ENCODE results near the gene PHOSPHO1. TPM values are rescaled to one million over a fixed set of nuclear protein-coding genes. Genes with fewer than 3 reads are reported as not detected.
A peak's percentile ranks its signal among the peaks of the same experiment; 100 is the strongest.

Gene PHOSPHO1
- polyA plus RNA-seq, 3 donors: 1.8 to 2.1 (median 1.9) TPM

DNA sequence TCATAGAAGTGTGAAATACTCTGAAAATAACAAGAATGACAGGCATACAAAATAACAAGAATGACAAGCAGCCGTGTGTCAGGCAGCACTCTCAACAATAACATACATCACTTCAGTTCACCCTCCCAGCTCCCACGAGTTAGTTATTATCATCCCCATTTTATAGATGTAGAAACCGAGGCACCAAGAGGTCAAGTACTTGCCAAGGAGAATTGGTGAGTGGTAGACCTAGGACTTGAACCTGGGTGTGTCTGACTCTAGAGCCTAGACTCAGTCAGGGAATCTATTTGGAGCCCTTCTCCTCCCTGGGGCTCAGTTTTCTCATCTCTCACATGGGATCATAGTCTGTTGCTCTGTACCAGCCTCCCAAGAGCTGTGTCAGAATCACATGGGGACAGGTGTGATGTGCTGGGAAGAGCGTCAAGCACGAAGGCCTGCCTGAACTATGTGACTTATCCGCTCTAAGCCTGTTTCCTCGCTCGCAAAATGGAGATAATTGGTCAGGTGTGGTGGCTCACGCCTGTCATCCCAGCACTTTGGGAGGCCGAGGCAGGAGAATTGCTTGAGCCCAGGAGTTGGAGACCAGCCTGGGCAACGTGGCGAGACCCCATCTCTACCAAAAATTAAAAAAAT, 19.4 kb upstream of the PHOSPHO1 start:
- DNase-seq (ENCODE audit: extremely low read depth in 1 of 11, low read depth in 9 of 11, low spot score in 4 of 11): no peak

DNA sequence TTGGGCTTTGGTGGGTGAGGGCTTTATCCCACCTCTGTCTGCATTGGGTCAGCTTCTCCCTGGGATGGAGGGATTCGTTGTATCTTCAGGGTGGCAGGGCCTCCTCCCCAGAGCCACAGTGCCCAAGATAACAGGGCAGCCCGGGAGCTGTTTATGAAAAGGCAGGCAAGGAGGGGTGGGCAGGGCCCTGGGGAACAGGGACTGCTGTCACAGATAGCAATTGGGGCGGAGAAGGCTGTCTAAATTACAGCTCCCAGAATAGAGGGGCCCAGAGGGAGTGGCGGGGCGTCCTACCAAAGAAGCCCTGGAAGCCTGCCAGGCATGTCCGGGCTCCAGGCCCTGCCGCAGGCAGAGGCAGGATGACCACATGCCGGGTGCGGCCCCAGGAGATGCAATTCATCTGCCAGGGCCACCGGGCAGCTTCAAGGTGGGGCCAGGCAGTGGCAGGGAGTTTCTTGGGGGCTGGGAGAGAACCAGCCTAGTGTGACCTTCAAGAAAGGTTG, 18.8 kb upstream of the PHOSPHO1 start:
- DNase-seq (ENCODE audit: extremely low read depth in 1 of 11, low read depth in 9 of 11, low spot score in 4 of 11): no peak

DNA sequence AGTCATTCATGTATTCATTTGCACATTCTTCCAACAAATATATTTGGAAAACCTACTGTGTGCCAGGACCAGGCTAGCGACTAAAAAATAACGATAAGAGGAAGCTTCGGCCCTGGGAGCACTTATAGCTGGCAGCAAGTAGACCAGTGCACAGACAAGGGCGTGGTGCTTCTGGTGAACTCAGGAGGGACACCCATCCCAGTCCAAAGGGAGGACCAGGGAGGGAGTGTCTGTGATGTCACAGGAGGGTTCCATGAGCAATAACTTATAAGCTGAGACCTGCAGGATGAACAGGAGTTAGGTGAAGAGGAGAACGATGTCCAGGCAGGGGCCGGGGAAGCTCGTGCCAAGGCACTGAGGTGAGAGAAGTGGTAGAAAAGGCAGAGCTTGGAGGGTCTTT, 17.4 kb upstream of the PHOSPHO1 start:
- DNase-seq (ENCODE audit: extremely low read depth in 1 of 11, low read depth in 9 of 11, low spot score in 4 of 11): no peak

DNA sequence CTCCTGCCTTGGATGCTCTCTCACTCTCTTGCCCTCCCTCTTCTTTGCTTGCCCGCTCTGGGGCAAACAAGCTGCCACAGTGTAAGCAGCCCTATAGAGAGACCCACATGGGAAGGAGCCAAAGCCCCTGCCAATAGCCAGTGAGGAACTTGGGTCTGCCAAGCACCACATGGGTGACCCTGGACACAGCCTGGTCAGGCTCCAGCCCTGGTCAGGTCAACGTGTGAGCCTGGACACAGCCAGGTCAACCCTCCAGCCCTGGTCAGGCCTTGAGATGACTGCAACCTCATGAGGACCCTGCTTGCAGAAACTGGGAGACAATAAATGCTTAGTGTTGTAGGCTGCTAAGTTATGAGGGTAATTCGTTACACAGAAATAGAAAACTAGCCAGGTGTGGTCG, 14.3 kb upstream of the PHOSPHO1 start:
- no peak for DNase-seq (ENCODE audit: extremely low read depth in 1 of 11, low read depth in 9 of 11, low spot score in 4 of 11)

DNA sequence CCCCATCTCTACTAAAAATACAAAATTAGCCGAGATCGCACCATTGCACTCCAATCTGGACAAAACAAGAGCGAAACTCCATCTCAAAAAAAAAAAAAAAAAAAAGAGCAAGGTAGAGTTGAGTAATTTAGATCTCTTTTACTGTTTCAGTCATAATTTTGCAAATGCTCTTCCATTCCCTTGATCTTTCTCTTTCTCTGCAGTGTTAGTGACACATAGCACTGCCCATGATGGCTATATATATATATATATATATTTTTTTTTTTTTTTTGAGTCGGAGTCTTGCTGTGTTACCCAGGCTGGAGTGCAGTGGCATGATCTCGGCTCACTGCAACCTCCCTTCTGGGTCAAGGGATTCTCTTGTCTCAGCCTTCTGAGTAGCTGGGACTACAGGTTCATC, 12.2 kb upstream of the PHOSPHO1 start:
- no peak for DNase-seq (ENCODE audit: extremely low read depth in 1 of 11, low read depth in 9 of 11, low spot score in 4 of 11)

DNA sequence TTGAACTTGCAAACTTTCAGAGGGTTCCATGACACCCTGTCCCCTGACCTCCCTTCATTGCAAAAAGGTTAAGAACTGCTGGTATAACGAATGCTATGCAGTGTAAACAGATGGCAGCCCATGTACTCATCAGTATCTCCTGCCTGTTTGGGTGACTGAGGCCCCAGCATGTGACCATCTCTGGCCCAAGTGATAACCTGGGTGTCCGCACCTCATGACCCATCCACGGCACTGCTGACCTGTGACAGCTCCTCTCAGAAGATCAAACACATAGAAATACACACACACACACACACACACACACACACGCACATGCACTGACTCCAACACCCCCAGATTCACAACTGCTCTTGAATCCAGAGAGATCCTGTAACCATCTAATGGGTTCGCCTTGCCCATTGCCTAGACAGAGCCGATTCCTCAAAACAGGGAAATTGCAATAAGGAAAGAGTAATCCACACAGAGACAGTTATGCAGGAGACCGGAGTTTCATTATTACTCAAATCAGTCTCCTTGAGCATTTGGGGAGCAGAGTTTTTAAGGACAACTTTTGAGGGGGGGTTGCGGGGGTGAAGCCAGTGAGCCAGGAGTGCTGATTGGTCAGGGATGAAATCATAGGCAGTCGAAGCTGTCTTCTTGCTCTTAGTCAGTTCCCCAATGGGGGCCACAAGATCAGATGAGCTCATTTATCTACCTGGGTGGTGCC, 11.3 kb upstream of the PHOSPHO1 start:
- no peak for DNase-seq (ENCODE audit: extremely low read depth in 1 of 11, low read depth in 9 of 11, low spot score in 4 of 11)

DNA sequence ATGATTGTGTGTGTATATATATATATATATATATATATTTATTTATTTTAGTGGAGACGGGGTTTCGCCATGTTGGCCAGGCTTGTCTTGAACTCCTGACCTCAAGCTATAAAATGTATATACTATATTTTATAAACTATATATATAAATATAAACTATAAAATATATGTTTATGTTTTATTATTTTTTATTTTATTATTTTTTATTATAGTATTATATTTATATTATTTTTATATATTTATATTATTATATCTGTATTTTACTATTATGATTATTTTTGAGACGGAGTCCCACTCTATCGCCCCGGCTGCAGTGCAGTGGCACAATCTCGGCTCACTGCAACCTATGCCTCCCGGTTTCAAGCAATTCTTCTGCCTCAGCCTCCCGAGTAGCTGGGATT, 10.5 kb upstream of the PHOSPHO1 start:
- no peak for DNase-seq (ENCODE audit: extremely low read depth in 1 of 11, low read depth in 9 of 11, low spot score in 4 of 11)

DNA sequence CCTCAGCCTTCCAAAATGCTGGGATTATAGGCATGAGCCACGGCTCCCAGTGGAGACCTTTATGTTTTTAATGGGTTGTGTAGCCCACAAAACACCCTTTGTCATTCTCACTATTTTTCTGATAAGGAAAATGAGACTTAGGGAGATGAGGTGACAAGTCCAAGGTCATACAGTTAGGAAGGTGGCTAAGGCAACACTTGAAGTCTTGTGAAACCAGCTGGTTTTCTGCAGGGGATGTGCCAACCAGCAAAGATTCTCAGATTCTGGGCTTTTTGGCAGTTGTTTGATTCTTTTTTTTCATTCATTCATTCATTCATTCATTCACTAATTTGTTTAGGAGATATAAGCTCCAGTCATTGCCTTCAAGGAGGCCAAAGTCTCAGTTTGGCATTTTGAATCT, 10.0 kb upstream of the PHOSPHO1 start:
- no peak for DNase-seq (ENCODE audit: extremely low read depth in 1 of 11, low read depth in 9 of 11, low spot score in 4 of 11)

DNA sequence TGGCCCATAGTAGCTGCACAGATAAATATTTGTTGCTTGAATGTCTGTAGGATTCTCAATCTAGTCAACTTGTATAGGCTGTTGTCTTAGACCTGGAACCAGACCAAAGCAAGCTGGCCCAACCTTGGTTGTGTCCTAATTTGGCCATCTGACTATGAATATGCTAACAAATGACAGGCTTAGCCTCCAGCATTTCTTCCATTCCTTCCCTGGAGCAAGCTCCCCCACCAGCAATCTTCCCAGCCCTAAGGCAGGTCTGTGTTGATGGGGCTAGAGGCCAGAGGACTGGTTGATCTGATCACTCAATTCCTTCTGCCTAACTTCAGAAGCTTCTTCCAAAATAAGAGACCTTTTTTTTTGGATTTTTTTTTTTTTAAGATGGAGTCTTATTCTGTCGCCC, 9.4 kb upstream of the PHOSPHO1 start:
- DNase-seq (ENCODE audit: extremely low read depth in 1 of 11, low read depth in 9 of 11, low spot score in 4 of 11): no peak

DNA sequence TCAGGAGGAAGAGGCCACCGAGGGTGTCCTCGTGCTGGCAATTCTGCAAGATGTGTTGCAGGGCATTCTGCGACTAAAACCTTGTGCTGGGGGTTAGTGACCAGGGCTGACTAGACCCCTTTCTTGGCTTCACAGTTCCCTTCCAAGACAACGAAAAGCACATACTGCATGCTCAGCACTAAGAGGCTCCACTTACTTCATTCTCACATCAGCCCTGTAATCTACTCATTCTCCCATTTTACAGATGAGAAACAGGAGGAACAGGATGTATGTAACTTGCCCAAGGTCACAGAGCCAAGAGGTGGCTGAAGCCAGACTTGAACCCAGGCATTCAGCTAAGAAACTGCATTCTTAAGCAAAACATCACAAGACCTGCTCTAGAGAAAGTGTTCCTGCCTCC, 5.3 kb upstream of the PHOSPHO1 start:
- DNase-seq (ENCODE audit: extremely low read depth in 1 of 11, low read depth in 9 of 11, low spot score in 4 of 11): no peak

DNA sequence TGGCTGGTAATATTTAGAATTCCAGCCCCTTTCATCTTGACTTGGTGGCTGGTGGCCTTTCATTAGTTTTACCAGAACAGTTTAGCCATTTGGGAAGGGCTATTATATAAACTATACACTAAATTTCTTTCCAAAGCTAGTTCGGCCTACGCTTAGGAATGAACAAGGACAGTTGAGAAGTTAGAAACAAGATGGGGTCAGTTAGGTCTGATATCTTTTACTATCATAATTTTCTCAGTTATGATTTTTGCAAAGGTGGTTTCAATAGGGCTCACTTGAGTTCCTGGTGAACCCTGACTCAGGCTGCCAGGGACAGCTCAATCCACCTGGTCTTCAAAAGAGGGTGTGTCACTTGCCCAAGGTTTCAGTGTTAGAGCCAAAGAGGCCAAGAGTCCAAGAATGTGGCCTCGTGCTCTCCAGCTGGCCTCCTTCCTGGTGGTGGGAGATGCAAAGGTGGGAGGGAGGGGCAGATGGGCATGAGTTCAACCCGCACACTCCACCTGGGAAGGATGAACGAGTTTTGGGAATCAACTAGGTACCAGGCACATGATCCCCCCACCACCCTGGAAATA, 4.0 kb upstream of the PHOSPHO1 start:
- no peak for DNase-seq (ENCODE audit: extremely low read depth in 1 of 11, low read depth in 9 of 11, low spot score in 4 of 11)

DNA sequence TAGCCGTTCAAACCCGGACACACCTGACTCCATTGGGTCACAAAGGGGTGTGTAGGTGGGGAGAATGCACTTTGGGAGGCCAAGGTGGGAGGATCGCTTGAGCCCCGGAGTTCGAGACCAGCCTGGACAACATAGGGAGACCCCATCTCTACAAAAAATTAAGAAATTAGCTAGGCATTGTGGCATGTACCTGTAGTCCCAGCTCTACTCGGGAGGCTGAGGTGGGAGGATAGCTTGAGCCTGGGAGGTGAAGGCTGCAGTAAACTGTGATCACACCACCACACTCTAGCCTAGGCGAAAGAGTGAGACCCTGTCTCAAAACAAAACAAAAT, 942 bp upstream of the PHOSPHO1 start:
- DNase-seq (ENCODE audit: extremely low read depth in 1 of 11, low read depth in 9 of 11, low spot score in 4 of 11): no peak

DNA sequence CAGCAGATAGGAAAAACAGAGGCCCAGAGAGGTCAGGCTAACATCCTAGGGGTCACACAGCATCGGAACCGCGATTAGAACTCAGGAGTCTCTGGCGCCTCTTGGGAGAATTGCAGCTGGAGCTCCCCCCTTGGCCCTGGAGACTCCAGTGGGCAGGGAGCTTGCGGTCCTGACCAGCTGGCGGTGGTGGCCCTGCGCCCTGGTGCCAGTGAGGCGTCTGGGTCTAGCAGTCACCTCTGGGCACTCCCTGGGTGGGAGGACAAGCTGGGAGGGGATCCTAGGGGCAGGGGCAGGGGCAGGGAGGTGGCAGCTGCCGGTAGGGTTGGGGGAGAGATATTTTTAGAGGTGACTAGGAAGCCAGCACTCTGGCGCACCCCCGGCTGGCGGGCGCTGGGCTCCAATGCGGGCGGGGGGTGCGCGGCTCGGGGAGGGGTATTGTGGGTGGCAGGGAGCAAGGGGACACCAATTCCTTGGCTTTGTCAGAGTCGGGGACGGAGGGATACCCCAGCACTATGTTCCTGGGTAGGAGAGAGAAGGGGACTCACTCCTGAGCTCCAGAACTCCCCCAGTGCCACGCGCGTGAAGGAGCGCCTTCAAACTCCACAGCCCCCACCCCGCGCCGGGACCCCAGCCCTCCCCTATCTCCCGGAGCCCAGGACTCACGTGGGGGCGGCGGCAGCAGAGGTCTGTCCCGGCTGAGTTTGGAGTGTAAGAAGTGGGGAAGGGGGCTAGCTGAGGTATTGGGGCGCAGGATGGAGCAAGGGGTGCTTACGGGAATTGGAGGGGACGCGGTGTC, 584 bp downstream of the PHOSPHO1 start:
- DNase-seq (ENCODE audit: extremely low read depth in 1 of 11, low read depth in 9 of 11, low spot score in 4 of 11): no peak

DNA sequence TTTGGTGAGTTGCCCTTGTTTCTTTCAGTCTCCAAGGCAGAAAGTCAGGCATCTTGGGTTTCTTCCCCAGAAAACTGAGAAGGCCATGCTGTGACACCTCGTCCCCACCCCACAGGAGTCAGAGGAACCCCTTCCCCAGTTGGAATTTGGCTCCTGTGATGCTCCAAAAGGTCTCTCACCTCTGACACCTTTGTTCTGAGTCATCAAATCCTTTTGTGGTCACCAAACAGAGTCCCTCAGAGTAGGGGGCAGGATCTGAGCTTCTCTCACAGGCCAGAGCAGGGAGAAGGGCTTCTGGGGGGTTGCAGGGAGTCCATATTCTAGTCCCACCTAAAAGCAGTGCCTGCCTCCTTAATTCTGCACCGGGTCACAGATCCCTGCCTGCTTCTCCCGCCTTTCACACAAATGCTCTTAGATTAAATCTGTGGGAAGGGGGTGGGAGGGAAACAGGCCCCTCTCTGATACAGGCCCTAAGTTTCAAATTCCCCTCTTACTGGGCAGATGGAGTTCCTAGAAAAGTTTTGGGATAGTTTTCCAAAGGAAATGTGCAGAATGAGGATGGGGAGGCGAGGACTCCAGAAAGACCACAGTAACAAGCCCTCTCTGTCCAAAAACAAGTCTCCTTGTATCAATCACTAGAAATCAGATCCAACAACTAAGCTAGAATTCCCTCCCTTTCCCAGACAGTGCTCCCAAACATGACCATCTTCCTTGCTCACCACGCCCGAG, 1.3 kb downstream of the PHOSPHO1 start:
- DNase-seq (ENCODE audit: extremely low read depth in 1 of 11, low read depth in 9 of 11, low spot score in 4 of 11): no peak

DNA sequence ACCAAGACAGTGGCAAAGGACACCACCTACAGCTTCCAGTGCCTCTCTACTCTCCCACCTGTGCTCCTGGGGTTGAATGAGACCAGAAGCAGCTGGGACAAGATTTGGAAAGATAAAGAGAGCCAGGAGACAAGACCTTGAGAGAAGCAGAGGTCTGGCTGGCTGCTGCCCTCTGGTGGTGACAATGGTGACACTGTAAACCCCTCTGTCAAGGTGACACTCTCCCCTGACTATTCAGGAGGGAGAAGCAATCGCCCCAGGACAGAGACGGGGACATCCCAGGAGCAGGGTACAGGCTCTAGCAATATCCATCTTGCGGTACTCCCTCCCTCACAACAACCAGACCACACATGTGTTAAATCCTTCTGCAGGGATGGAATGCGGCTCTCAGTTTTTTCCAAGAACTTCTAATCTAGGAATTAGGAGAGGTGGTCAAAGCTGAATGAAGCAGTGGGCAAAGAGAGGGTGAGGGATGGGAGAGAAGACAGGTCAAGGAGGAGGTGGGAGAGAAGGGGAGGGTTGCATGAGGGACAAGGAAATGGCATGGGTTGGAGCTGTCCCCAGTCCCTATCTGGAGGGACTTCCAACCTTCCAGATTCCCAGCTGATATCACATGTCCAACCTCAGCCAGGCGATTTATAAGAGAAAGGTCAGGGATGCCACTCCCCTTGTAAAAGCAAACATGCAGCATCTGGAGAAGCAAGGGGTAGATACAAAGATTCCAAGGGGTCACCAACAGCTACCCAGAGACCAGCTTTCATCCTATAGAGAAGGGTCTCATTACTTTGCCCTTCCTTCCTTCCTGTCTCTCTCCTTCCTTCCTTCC, 2.9 kb downstream of the PHOSPHO1 start:
- peak in 3 of 11 donors; percentile 63 to 66 (median 65) for DNase-seq (ENCODE audit: extremely low read depth in 1 of 11, low read depth in 9 of 11, low spot score in 4 of 11)

DNA sequence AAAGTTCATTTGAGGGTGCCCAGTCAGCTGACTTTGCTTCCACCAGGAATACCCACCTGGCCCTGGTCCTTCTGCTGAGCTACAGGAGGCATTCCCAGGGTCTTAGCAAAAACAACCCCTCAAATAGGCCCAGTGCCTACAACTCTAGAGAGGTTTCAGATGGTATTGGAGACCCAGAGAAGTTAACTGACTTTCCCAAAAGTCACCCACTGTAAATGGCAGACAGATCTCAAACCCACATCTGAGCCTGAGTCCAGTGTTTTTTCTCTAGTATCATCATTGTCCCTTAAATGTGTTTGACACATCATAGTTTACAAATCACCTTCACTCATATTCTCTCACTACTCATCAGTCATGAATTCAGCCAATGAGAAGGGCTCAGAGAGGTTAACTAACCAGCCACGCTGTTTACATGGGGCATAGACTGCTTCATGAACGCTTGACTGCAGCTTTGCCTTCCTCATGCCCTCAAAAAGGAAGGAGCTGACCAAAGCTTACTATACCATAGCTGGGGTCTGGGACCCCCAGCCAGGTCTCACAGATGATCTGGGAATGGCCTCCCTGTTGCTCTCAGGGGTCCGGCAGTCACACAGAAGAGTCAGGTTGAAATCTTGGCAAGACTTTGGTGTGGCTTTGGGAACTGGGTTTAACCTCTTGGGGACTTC, 3.7 kb downstream of the PHOSPHO1 start:
- DNase-seq (ENCODE audit: extremely low read depth in 1 of 11, low read depth in 9 of 11, low spot score in 4 of 11): no peak

DNA sequence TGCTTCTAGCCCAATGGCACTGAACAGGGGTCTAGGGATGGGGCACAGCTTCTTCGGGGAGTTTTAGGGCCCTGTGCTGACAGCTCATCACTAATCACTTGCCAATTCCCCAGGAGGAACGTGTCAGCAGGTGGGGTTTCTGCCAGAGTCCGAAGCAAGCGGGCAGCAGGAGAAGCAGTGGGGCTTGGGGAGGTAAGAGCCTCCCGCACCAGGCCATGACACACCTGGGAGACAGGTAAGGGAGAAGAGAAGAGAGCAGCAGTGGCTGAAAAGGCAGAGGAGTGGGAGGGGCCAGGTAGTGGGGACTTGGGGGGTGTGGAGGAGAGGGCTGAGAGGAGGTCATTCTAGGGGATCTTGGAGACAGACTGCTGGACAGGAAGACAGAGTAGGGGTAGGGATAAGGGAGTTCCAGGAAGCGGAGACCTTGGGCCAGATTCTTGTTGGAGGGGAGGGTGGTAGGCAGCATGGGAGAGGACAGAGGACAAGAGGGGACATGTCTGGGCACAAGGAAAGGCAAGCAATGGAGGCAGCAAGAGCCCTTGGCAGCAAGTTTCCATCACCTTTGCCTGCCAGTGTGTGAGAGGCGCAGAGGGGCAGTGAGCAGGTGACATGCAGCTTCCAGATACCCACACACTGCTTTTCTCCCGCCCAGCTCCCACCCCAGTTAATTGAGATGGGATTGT, 4.9 kb downstream of the PHOSPHO1 start:
- no peak for DNase-seq (ENCODE audit: extremely low read depth in 1 of 11, low read depth in 9 of 11, low spot score in 4 of 11)

DNA sequence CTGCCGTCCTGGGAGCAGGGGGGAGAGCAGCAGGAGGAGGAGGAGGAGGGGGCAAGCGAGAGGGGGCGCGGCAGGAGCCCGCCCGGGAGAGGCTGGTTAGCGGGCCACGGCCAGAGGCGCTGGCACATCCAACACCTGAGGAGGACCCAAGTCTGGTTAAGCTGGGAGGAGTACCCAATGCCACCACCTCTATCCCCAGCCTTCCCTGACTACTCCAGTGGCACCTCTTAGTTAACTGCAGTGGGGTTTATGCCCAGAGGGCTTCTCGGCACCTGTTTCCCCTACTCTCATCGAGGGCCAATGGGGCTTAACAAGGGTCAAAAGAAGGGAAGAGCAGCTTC, 5.6 kb downstream of the PHOSPHO1 start:
- DNase-seq (ENCODE audit: extremely low read depth in 1 of 11, low read depth in 9 of 11, low spot score in 4 of 11): no peak
